Thyroid gland (tissue), 4 donors: ENCODE data around the gene MICOS13. TPM values are rescaled to one million over a fixed set of nuclear protein-coding genes. Genes with fewer than 3 reads are reported as not detected.

Experiments used
- DNase-seq, 2 donors: peaks; one replicate each; pipeline ENCODE4 v3.0.0-alpha.2; 2019
- H3K27ac ChIP-seq, 3 donors: fragments of 200-600 bp; sonication (generic); 1 replicate in 2 of 3; 2 replicates in 1 of 3; pipeline ENCODE4 v1.5.1; 2016 to 2019; ENCODE audit warnings: mild to moderate bottlenecking in 1 of 3, moderate library complexity in 1 of 3
- H3K27me3 ChIP-seq: fragments of 200-600 bp; sonication (generic); one replicate; pipeline ENCODE4 v1.5.1; 2019
- H3K36me3 ChIP-seq, 2 donors: fragments of 200-600 bp; sonication (generic); one replicate each; pipeline ENCODE4 v1.5.1; 2016 to 2019
- H3K4me1 ChIP-seq, 2 donors: fragments of 200-600 bp; sonication (generic); one replicate each; pipeline ENCODE4 v1.5.1; 2017 to 2019
- H3K4me3 ChIP-seq, 3 donors: fragments of 200-600 bp; sonication (generic); replicated peaks in 1 of 3; 1 replicate in 2 of 3; 2 replicates in 1 of 3; pipeline ENCODE4 v1.5.1; 2016; ENCODE audit warnings: mild to moderate bottlenecking in 1 of 3
- H3K9me3 ChIP-seq: fragments of 200-600 bp; sonication (generic); one replicate; pipeline ENCODE4 v1.5.1; 2017
- POLR2A ChIP-seq, 2 donors: fragments of 450-650 bp; IDR thresholded peaks; one replicate each; pipeline ENCODE4 v1.6.1; 2017; ENCODE audit warnings: antibody characterized with exemption in 2 of 2, mild to moderate bottlenecking in 2 of 2, moderate library complexity in 1 of 2
- WGBS, 2 donors: methylation state at CpG; one replicate each; pipeline ENCODE4 v1.1.5; 2017; 5-methylcytosine and 5-hydroxymethylcytosine counted together
- intact Hi-C: fragments of 100-400 bp; cut with DNase I; formaldehyde crosslinking; loops from one replicate; pipeline ENCODE4 v1.15.1; 2023
- total RNA-seq, 4 donors: library from RNA; depleted of rRNA; stranded (reverse); fragments of >200 nt; gene quantifications; one replicate each; pipeline ENCODE4 v1.2.3, GENCODE V29; 2016
- TF ChIP-seq, protein P1 (sequence below), 6 experiments: fragments of 200-600 bp in 3 of 6; fragments of 450-650 bp in 3 of 6; sonication (generic) in 3 of 6; IDR thresholded peaks; one replicate each; pipeline ENCODE4 v1.5.1; 2016 to 2019; ENCODE audit warnings: antibody characterized with exemption in 6 of 6, mild to moderate bottlenecking in 2 of 6, inconsistent platforms in 1 of 6, moderate library complexity in 1 of 6

The MICOS13 gene
- total RNA-seq, 4 donors from 2014 or later, result 20.1 to 68.3 (median 47.2) TPM

DNA sequence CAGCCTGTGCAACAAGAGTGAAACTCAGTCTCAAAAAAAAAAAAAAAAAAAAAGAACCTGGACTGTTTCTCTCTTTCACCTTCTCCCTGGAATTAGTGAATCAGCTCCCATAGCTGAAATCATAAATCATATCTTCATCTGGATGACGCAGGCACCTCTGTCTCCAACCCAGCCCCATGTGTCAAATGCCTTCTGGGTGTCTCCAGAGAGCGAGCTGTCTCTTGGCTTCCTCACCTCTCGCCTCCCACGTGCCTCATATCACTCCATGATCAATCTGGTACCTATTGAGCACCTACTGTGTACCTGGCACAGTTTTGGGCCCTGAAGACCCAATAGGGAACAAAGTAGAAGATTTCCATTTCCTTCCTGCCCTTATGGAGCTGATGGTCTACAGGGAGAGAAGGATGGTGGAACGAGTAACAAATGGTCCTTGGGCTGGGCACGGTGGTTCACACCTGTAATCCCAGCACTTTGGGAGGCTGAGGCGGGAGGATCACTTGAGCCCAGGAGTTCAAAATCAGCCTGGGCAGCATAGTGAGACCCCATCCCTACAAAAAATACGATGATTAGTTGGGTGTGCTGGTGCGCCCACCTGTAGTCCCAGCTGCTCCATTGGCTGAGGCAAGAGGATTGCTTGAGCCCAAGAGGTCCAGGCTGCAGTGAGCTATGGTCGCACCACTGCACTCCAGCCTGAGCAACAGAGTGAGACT is 3.0 kb upstream of the MICOS13 start:
- intact Hi-C loops, result no loop called here
- TF ChIP-seq POLR2A (IDR thresholded peaks at IDR 0.05), result no peak
- TF ChIP-seq, protein P1, sequence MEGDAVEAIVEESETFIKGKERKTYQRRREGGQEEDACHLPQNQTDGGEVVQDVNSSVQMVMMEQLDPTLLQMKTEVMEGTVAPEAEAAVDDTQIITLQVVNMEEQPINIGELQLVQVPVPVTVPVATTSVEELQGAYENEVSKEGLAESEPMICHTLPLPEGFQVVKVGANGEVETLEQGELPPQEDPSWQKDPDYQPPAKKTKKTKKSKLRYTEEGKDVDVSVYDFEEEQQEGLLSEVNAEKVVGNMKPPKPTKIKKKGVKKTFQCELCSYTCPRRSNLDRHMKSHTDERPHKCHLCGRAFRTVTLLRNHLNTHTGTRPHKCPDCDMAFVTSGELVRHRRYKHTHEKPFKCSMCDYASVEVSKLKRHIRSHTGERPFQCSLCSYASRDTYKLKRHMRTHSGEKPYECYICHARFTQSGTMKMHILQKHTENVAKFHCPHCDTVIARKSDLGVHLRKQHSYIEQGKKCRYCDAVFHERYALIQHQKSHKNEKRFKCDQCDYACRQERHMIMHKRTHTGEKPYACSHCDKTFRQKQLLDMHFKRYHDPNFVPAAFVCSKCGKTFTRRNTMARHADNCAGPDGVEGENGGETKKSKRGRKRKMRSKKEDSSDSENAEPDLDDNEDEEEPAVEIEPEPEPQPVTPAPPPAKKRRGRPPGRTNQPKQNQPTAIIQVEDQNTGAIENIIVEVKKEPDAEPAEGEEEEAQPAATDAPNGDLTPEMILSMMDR (IDR thresholded peaks at IDR 0.05), result no peak

DNA sequence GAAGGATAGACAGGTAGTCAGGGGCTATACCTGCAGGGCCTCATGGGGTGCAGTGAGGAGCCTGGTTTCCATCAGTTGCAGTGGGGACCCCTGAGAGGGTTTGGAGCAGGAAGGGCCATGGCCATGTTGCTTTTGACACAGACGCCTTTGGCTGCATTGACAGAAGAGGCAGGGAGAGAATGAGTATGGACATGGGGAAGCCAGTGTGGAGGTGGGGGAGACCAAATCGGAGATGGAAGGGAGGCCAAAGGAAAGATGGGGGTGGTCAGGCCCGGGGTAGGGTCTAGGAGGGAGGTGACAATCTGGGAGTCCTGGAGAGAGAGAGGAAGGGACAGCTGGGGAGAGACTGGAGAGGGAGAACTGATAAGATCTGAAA is 1.8 kb upstream of the MICOS13 start:
- Histone ChIP-seq H3K4me1 (peaks cover 11 to 21% of the 10 kb centered on the region in 2 donors), H3K27ac (no peak overlapping the region), H3K4me3 (no peak overlapping the region), H3K36me3 (no peaks in the 10 kb centered on the region), H3K9me3 (no peaks in the 10 kb centered on the region), H3K27me3 (no peaks in the 10 kb centered on the region)
- WGBS, 2 donors, result 83 to 91% methylated on average over 3 of the region's 3 CpGs
- no peak for TF ChIP-seq POLR2A (IDR thresholded peaks at IDR 0.05)
- TF ChIP-seq, protein P1 (IDR thresholded peaks at IDR 0.05), result no peak
- intact Hi-C loops, result no loop called here
- DNase-seq, result no peak

More for the DNA sequence above, 3.0 kb upstream of the MICOS13 start:
- 90 to 94% methylated on average over 10 of the region's 10 CpGs for WGBS, 2 donors
- Histone ChIP-seq H3K27me3 (no peaks in the 10 kb centered on the region), H3K36me3 (no peaks in the 10 kb centered on the region), H3K27ac (no peak overlapping the region), H3K9me3 (no peaks in the 10 kb centered on the region), H3K4me3 (no peak overlapping the region), H3K4me1 (peaks cover 14 to 27% of the 10 kb centered on the region in 2 donors)
- DNase-seq, result no peak

DNA sequence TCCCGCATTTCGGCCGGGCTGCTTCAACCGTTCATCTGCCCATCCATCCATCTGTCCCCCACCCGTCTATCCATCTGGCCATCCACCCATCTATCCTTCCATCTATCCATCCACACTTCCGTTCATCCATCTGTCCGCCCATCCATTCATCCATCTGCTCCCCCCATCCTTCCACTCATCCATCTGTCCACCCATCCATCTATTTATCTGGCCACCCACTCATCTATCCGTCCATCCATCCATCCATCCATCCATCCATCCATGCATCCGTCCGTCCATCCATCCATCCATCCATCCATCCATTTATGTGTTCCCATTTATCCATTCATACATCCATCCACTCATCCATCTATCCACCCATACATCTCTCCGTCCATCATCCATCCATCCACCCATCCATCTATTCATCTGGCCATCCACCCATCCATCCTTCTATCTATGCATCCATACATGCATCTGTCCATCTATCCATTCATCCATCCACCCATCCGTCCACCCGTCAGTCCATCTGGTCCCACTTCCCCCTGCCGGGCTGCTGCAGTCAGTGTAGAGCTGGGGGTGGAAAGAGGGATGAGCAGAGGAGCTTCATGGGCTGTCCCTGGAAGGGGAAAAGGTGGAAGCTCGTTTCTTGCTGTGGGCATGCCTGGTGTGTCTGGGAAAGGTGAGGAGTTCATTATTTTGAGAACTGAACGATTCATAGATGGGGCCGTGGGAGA is 1.2 kb upstream of the MICOS13 start:
- no peaks in the 10 kb centered on the region for H3K9me3 ChIP-seq
- intact Hi-C loops, result no loop called here
- no peak for TF ChIP-seq POLR2A (IDR thresholded peaks at IDR 0.05)
- TF ChIP-seq, protein P1 (IDR thresholded peaks at IDR 0.05), result no peak
- no peak for DNase-seq
- H3K4me1 ChIP-seq, result peaks cover 11 to 19% of the 10 kb centered on the region in 2 donors
- H3K27ac ChIP-seq, result peak overlapping the region in 1 of 3 donors; percentile 92
- H3K36me3 ChIP-seq, result no peaks in the 10 kb centered on the region
- 60 to 61% methylated on average over 17 of the region's 17 CpGs for WGBS, 2 donors
- H3K4me3 ChIP-seq, result peak overlapping the region in 1 of 3 donors; percentile 93
- no peaks in the 10 kb centered on the region for H3K27me3 ChIP-seq

DNA sequence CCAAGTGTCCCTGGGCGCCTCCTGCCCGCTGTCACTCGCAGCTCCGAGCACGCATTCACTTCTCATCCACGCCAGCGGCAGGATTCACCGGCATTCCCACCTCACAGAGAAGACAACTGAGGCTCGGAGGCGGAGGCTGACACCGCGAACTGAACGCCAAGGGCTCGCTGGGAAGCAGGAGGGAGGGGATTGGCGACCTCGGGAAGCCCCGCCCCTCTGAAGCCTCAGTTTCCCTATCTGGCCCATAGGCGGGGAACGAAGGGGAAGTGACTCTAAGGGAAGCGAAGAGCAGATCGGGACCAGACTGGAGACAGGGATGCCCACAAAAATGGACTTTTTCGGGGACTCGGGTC is 256 bp downstream of the MICOS13 start:
- H3K36me3 ChIP-seq, result no peaks in the 10 kb centered on the region
- intact Hi-C loops, result no loop called here
- H3K27ac ChIP-seq, result peak overlapping the region; percentile 78 to 96 (median 92)
- H3K4me3 ChIP-seq, result peak overlapping the region; percentile 93 to 99 (median 98)
- TF ChIP-seq, protein P1 (IDR thresholded peaks at IDR 0.05), result no peak
- WGBS, 2 donors, result 0 to 1% methylated on average over 4 to 13 of the region's 23 CpGs
- no peaks in the 10 kb centered on the region for H3K9me3 ChIP-seq
- H3K4me1 ChIP-seq, result peaks cover 8 to 15% of the 10 kb centered on the region in 2 donors
- no peaks in the 10 kb centered on the region for H3K27me3 ChIP-seq
- peak; percentile 29 to 47 for DNase-seq
